ENCODE data around the gene MEF2C.
"Not testable (repeated sequence)": the region's sequence is repeated elsewhere in the genome, so short reads cannot be mapped to it uniquely, and the experiment has no call there.

MEF2C gene

GRCh38 chr5:88858392-88858791 is 24.6 kb downstream of the MEF2C start:
- peaks cover 0 to 5% of the 10 kb centered on the region in 2 donors for H3K36me3 ChIP-seq (ENCODE audit: control insufficient read depth in 1 of 2, insufficient read depth in 2 of 2, low read length in 2 of 2)
- no peak overlapping the region for H3K27ac ChIP-seq (ENCODE audit: low read length)
- H3K27me3 ChIP-seq (ENCODE audit: low read depth, low read length) = no peaks in the 10 kb centered on the region
- H3K9me3 ChIP-seq (ENCODE audit: control insufficient read depth in 1 of 2, low read length in 2 of 2) = no peaks in the 10 kb centered on the region
- H3K4me1 ChIP-seq (ENCODE audit: control insufficient read depth in 1 of 2, insufficient read depth in 2 of 2, low read length in 2 of 2) = no peaks in the 10 kb centered on the region
- H3K4me3 ChIP-seq (ENCODE audit: low read depth in 1 of 2, low read length in 2 of 2) = no peak overlapping the region

GRCh38 chr5:88856381-88856780 is 26.6 kb downstream of the MEF2C start:
- not testable (repeated sequence) for H3K36me3 ChIP-seq (ENCODE audit: control insufficient read depth in 1 of 2, insufficient read depth in 2 of 2, low read length in 2 of 2); H3K4me1 ChIP-seq (ENCODE audit: control insufficient read depth in 1 of 2, insufficient read depth in 2 of 2, low read length in 2 of 2); H3K27me3 ChIP-seq (ENCODE audit: low read depth, low read length); H3K4me3 ChIP-seq (ENCODE audit: low read depth in 1 of 2, low read length in 2 of 2); H3K27ac ChIP-seq (ENCODE audit: low read length); H3K9me3 ChIP-seq (ENCODE audit: control insufficient read depth in 1 of 2, low read length in 2 of 2)

- H3K4me3 ChIP-seq (ENCODE audit: low read depth in 1 of 2, low read length in 2 of 2) = no peak overlapping the region
- H3K27ac ChIP-seq (ENCODE audit: low read length) = no peak overlapping the region
- H3K9me3 ChIP-seq (ENCODE audit: control insufficient read depth in 1 of 2, low read length in 2 of 2) = no peaks in the 10 kb centered on the region
- H3K27me3 ChIP-seq (ENCODE audit: low read depth, low read length) = no peaks in the 10 kb centered on the region
- no peaks in the 10 kb centered on the region for H3K36me3 ChIP-seq (ENCODE audit: control insufficient read depth in 1 of 2, insufficient read depth in 2 of 2, low read length in 2 of 2)
- no peaks in the 10 kb centered on the region for H3K4me1 ChIP-seq (ENCODE audit: control insufficient read depth in 1 of 2, insufficient read depth in 2 of 2, low read length in 2 of 2)
Observed at GRCh38 chr5:88854769-88855168, 28.2 kb downstream of the MEF2C start.

DNA sequence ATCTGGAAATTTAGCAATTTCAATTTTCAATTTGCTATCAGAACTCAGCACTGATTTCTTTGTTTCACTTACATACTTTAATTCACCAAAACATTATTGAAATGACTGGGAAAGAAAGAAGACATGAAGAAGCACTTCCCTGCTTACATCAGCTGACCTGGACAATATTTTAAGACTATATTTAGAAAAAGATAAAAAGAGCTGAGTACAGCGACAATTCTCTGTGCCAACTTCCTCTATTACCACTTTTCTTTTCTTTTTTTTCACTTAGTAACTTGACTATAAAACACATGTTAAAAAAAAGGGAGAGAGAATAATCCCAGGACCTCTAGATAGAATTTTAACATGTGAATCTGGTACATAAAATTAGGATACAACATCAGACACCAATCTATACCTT is 35.6 kb downstream of the MEF2C start:
- H3K36me3 ChIP-seq (ENCODE audit: control insufficient read depth in 1 of 2, insufficient read depth in 2 of 2, low read length in 2 of 2) = no peaks in the 10 kb centered on the region
- H3K9me3 ChIP-seq (ENCODE audit: control insufficient read depth in 1 of 2, low read length in 2 of 2) = no peaks in the 10 kb centered on the region
- H3K27me3 ChIP-seq (ENCODE audit: low read depth, low read length) = no peaks in the 10 kb centered on the region
- peaks cover 0 to 5% of the 10 kb centered on the region in 2 donors for H3K4me1 ChIP-seq (ENCODE audit: control insufficient read depth in 1 of 2, insufficient read depth in 2 of 2, low read length in 2 of 2)
- no peak overlapping the region for H3K27ac ChIP-seq (ENCODE audit: low read length)
- H3K4me3 ChIP-seq (ENCODE audit: low read depth in 1 of 2, low read length in 2 of 2) = no peak overlapping the region

GRCh38 chr5:88846434-88846833 is 36.5 kb downstream of the MEF2C start:
- Histone ChIP-seq H3K27ac (ENCODE audit: low read length) (no peak overlapping the region), H3K4me1 (ENCODE audit: control insufficient read depth in 1 of 2, insufficient read depth in 2 of 2, low read length in 2 of 2) (peaks cover 0 to 5% of the 10 kb centered on the region in 2 donors), H3K36me3 (ENCODE audit: control insufficient read depth in 1 of 2, insufficient read depth in 2 of 2, low read length in 2 of 2) (no peaks in the 10 kb centered on the region), H3K4me3 (ENCODE audit: low read depth in 1 of 2, low read length in 2 of 2) (no peak overlapping the region), H3K9me3 (ENCODE audit: control insufficient read depth in 1 of 2, low read length in 2 of 2) (no peaks in the 10 kb centered on the region), H3K27me3 (ENCODE audit: low read depth, low read length) (no peaks in the 10 kb centered on the region)

DNA sequence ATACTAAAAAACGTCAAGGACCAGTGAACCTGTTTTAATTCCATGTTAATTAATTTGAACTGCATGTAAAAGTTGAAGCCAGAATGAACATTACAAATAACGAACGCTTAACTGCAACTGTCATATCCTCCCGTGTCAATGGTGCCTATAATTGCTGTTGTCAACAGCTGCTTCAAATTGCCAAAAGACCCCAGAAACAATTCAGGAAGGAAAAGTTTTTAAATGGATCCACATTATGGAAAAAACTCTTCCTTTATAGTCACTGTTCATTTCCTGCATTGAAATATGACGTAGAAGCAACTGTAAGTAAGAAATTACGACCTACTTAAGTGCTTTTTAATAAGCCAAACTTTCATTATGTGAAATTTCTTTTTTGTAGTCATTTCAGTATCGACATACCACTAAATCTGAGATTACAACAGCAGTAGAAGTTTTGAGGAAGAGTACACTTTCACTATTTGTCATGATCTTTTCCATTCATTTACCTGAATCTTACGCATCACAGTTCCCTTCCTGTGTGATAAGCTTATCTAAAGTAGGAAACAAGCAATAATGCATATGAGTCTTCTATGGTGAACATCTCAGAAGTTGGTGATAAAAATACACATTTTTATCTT is 37.8 kb downstream of the MEF2C start:
- no peaks in the 10 kb centered on the region for H3K9me3 ChIP-seq (ENCODE audit: control insufficient read depth in 1 of 2, low read length in 2 of 2)
- H3K27me3 ChIP-seq (ENCODE audit: low read depth, low read length) = no peaks in the 10 kb centered on the region
- no peaks in the 10 kb centered on the region for H3K36me3 ChIP-seq (ENCODE audit: control insufficient read depth in 1 of 2, insufficient read depth in 2 of 2, low read length in 2 of 2)
- H3K4me3 ChIP-seq (ENCODE audit: low read depth in 1 of 2, low read length in 2 of 2) = no peak overlapping the region
- no peak overlapping the region for H3K27ac ChIP-seq (ENCODE audit: low read length)
- peaks cover 0 to 5% of the 10 kb centered on the region in 2 donors for H3K4me1 ChIP-seq (ENCODE audit: control insufficient read depth in 1 of 2, insufficient read depth in 2 of 2, low read length in 2 of 2)

- Histone ChIP-seq H3K4me3 (ENCODE audit: low read depth in 1 of 2, low read length in 2 of 2) (no peak overlapping the region), H3K36me3 (ENCODE audit: control insufficient read depth in 1 of 2, insufficient read depth in 2 of 2, low read length in 2 of 2) (no peaks in the 10 kb centered on the region), H3K27ac (ENCODE audit: low read length) (no peak overlapping the region), H3K27me3 (ENCODE audit: low read depth, low read length) (no peaks in the 10 kb centered on the region), H3K9me3 (ENCODE audit: control insufficient read depth in 1 of 2, low read length in 2 of 2) (no peaks in the 10 kb centered on the region), H3K4me1 (ENCODE audit: control insufficient read depth in 1 of 2, insufficient read depth in 2 of 2, low read length in 2 of 2) (peaks cover 0 to 5% of the 10 kb centered on the region in 2 donors)
Observed at GRCh38 chr5:88842784-88843183, 40.2 kb downstream of the MEF2C start.

- H3K36me3 ChIP-seq (ENCODE audit: control insufficient read depth in 1 of 2, insufficient read depth in 2 of 2, low read length in 2 of 2) = no peaks in the 10 kb centered on the region
- no peak overlapping the region for H3K4me3 ChIP-seq (ENCODE audit: low read depth in 1 of 2, low read length in 2 of 2)
- H3K27ac ChIP-seq (ENCODE audit: low read length) = no peak overlapping the region
- H3K4me1 ChIP-seq (ENCODE audit: control insufficient read depth in 1 of 2, insufficient read depth in 2 of 2, low read length in 2 of 2) = peaks cover 0 to 4% of the 10 kb centered on the region in 2 donors
- no peaks in the 10 kb centered on the region for H3K9me3 ChIP-seq (ENCODE audit: control insufficient read depth in 1 of 2, low read length in 2 of 2)
- H3K27me3 ChIP-seq (ENCODE audit: low read depth, low read length) = no peaks in the 10 kb centered on the region
Observed at GRCh38 chr5:88841212-88841611, 41.8 kb downstream of the MEF2C start.

DNA sequence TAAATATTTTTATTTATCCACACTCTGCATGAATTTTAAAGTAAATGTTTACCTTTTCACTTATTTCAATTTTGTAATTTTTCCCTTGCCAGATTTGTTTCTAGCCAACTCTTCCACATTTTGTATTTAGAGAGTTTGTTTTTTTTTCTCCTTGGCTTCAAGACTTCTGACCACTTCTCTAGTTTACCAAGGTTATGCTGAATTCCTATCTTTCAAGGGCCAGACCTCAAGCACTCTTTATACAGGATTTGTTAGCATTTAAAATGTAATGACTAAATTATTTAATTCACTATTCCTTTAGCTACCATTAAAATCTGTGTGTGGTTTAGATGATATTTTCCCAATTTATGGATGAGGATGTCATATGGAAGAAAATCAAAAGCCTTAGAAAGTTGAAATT is 42.5 kb downstream of the MEF2C start:
- peaks cover 0 to 4% of the 10 kb centered on the region in 2 donors for H3K4me1 ChIP-seq (ENCODE audit: control insufficient read depth in 1 of 2, insufficient read depth in 2 of 2, low read length in 2 of 2)
- H3K4me3 ChIP-seq (ENCODE audit: low read depth in 1 of 2, low read length in 2 of 2) = no peak overlapping the region
- H3K36me3 ChIP-seq (ENCODE audit: control insufficient read depth in 1 of 2, insufficient read depth in 2 of 2, low read length in 2 of 2) = no peaks in the 10 kb centered on the region
- H3K9me3 ChIP-seq (ENCODE audit: control insufficient read depth in 1 of 2, low read length in 2 of 2) = no peaks in the 10 kb centered on the region
- H3K27me3 ChIP-seq (ENCODE audit: low read depth, low read length) = no peaks in the 10 kb centered on the region
- H3K27ac ChIP-seq (ENCODE audit: low read length) = no peak overlapping the region

- Histone ChIP-seq H3K36me3 (ENCODE audit: control insufficient read depth in 1 of 2, insufficient read depth in 2 of 2, low read length in 2 of 2) (no peaks in the 10 kb centered on the region), H3K27me3 (ENCODE audit: low read depth, low read length) (no peaks in the 10 kb centered on the region), H3K4me1 (ENCODE audit: control insufficient read depth in 1 of 2, insufficient read depth in 2 of 2, low read length in 2 of 2) (peaks cover 0 to 5% of the 10 kb centered on the region in 2 donors), H3K27ac (ENCODE audit: low read length) (no peak overlapping the region), H3K4me3 (ENCODE audit: low read depth in 1 of 2, low read length in 2 of 2) (no peak overlapping the region), H3K9me3 (ENCODE audit: control insufficient read depth in 1 of 2, low read length in 2 of 2) (no peaks in the 10 kb centered on the region)
Observed at GRCh38 chr5:88839238-88839637, 43.7 kb downstream of the MEF2C start.

GRCh38 chr5:88838500-88838899 is 44.5 kb downstream of the MEF2C start:
- no peaks in the 10 kb centered on the region for H3K27me3 ChIP-seq (ENCODE audit: low read depth, low read length)
- H3K4me1 ChIP-seq (ENCODE audit: control insufficient read depth in 1 of 2, insufficient read depth in 2 of 2, low read length in 2 of 2) = peaks cover 0 to 10% of the 10 kb centered on the region in 2 donors
- H3K9me3 ChIP-seq (ENCODE audit: control insufficient read depth in 1 of 2, low read length in 2 of 2) = no peaks in the 10 kb centered on the region
- no peak overlapping the region for H3K4me3 ChIP-seq (ENCODE audit: low read depth in 1 of 2, low read length in 2 of 2)
- H3K36me3 ChIP-seq (ENCODE audit: control insufficient read depth in 1 of 2, insufficient read depth in 2 of 2, low read length in 2 of 2) = no peaks in the 10 kb centered on the region
- H3K27ac ChIP-seq (ENCODE audit: low read length) = no peak overlapping the region

GRCh38 chr5:88837817-88838216 is 45.2 kb downstream of the MEF2C start:
- Histone ChIP-seq H3K27me3 (ENCODE audit: low read depth, low read length) (no peaks in the 10 kb centered on the region), H3K4me3 (ENCODE audit: low read depth in 1 of 2, low read length in 2 of 2) (no peak overlapping the region), H3K27ac (ENCODE audit: low read length) (no peak overlapping the region), H3K9me3 (ENCODE audit: control insufficient read depth in 1 of 2, low read length in 2 of 2) (no peaks in the 10 kb centered on the region), H3K4me1 (ENCODE audit: control insufficient read depth in 1 of 2, insufficient read depth in 2 of 2, low read length in 2 of 2) (peaks cover 0 to 16% of the 10 kb centered on the region in 2 donors), H3K36me3 (ENCODE audit: control insufficient read depth in 1 of 2, insufficient read depth in 2 of 2, low read length in 2 of 2) (no peaks in the 10 kb centered on the region)
